Endothelial cell (in vitro differentiated cells): ENCODE data around the gene KCNIP3. TPM values are rescaled to one million over a fixed set of nuclear protein-coding genes. Genes with fewer than 3 reads are reported as not detected.

Experiments used
- DNase-seq: peaks from one replicate; pipeline ENCODE4 v3.0.0; 2021; ENCODE audit warnings: low spot score
- H3K27ac Mint-ChIP-seq: one replicate; pipeline ENCODE4 v1.8.0; 2021; ENCODE audit warnings: mixed read lengths, inconsistent platforms; ENCODE audit not compliant: unreplicated experiment
- H3K27me3 Mint-ChIP-seq: one replicate; pipeline ENCODE4 v1.8.0; 2021; ENCODE audit warnings: mild to moderate bottlenecking, moderate library complexity, mixed read lengths, inconsistent platforms; ENCODE audit not compliant: unreplicated experiment
- H3K36me3 Mint-ChIP-seq: one replicate; pipeline ENCODE4 v1.8.0; 2021; ENCODE audit warnings: mild to moderate bottlenecking, low read depth, mixed read lengths, inconsistent platforms; ENCODE audit not compliant: unreplicated experiment
- H3K4me1 Mint-ChIP-seq: one replicate; pipeline ENCODE4 v1.8.0; 2021; ENCODE audit warnings: mild to moderate bottlenecking, mixed read lengths, inconsistent platforms; ENCODE audit not compliant: unreplicated experiment
- H3K4me3 Mint-ChIP-seq: one replicate; pipeline ENCODE4 v1.8.0; 2021; ENCODE audit warnings: mild to moderate bottlenecking, mixed read lengths, inconsistent platforms; ENCODE audit not compliant: unreplicated experiment
- H3K9me3 Mint-ChIP-seq: one replicate; pipeline ENCODE4 v1.8.0; 2021; ENCODE audit warnings: mixed read lengths, inconsistent platforms; ENCODE audit not compliant: unreplicated experiment
- total RNA-seq: library from RNA; stranded (reverse); fragmentation: NEBNext Ultra II Directional; extraction: Animal tissue kit (Norgen Biotek cat#: 25700); gene quantifications from one replicate; pipeline ENCODE4 v1.2.1, GENCODE V29; 2021; ENCODE audit not compliant: unreplicated experiment
- TF ChIP-seq, protein P1 (sequence below): fragments of 200-600 bp; sonication (generic); IDR thresholded peaks from one replicate; pipeline ENCODE4 v1.5.0; 2021; ENCODE audit warnings: antibody characterized with exemption; ENCODE audit not compliant: unreplicated experiment

KCNIP3 gene
- total RNA-seq, 1 donor from 2014 or later: 0.26 TPM

DNA sequence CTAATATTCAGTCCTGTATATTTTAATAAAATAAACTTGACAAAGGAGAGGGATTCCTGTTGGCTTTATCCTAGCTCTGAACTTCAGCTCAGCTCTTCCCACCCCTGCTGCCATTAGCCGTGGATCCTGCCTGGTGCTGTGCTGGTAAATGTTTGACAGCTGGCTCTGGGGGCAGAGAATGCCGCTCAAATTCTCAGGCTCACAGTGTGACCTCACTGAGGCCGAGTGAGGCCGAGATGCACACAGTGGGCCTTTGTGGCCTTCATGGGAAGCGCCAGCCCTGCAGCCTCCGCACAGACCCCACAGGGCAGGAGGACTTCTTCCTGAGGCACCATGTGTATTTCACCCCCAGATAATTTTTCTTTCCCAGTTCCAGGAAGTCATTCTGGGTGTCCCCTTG, 88.9 kb downstream of the KCNIP3 start:
- no peak overlapping the region for H3K27ac Mint-ChIP-seq
- H3K9me3 Mint-ChIP-seq: no peaks in the 10 kb centered on the region
- TF ChIP-seq, protein P1, sequence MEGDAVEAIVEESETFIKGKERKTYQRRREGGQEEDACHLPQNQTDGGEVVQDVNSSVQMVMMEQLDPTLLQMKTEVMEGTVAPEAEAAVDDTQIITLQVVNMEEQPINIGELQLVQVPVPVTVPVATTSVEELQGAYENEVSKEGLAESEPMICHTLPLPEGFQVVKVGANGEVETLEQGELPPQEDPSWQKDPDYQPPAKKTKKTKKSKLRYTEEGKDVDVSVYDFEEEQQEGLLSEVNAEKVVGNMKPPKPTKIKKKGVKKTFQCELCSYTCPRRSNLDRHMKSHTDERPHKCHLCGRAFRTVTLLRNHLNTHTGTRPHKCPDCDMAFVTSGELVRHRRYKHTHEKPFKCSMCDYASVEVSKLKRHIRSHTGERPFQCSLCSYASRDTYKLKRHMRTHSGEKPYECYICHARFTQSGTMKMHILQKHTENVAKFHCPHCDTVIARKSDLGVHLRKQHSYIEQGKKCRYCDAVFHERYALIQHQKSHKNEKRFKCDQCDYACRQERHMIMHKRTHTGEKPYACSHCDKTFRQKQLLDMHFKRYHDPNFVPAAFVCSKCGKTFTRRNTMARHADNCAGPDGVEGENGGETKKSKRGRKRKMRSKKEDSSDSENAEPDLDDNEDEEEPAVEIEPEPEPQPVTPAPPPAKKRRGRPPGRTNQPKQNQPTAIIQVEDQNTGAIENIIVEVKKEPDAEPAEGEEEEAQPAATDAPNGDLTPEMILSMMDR: no peak

DNA sequence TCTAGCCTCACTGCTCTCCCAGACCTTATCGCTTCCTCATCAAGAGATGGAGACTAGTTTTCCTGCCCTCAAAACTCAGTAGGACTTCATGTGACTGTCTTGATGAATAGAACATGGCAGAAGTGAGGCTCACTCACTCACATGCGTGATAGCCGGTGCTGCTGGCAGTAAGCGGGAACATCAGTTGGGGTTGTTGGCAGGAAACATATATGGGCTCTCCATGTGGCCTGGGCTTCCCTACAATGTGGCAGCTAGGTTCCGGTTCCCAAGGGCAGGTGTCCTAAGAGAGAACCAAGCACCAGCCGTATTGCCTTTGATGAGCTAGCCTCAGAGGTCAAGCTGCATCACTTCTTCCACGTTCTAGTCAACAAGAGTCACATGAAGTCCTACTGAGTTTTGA, 90.2 kb downstream of the KCNIP3 start:
- H3K36me3 Mint-ChIP-seq: no peaks in the 10 kb centered on the region
- peaks cover 12% of the 10 kb centered on the region for H3K27me3 Mint-ChIP-seq
- TF ChIP-seq, protein P1: no peak

More for the DNA sequence above, 88.9 kb downstream of the KCNIP3 start:
- Mint-ChIP-seq H3K4me1 (no peaks in the 10 kb centered on the region), H3K4me3 (no peak overlapping the region), H3K27me3 (peaks cover 16% of the 10 kb centered on the region), H3K36me3 (no peaks in the 10 kb centered on the region)
- no peak for DNase-seq

DNA sequence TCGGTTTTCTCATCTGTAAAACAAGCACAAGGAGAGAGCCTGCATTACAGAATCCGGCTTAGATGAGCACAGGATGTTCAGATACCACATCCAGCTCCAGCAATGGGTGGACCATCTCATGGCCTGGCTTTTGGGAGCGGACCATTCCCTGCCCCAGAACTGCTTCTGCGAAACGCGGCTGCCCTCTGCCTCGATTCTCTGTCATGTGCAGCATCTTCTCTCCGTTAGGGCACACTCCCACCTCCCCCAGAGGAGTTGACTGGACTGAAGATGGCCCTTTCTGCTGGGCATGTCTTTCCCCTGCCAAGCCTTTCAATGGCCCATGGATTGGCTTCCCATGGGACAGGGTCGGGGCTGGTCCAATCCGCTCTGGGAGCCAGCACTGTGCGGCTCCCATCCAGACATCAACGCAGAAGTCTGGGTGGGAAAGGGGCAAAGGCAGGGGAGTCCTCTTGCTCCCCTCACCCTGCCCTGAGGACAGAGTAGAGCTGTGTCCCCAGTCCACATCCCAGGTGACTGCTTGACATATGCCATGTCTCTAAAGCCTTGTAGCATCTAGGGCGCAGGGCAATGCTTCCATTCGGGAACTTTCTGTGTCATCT, 91.0 kb downstream of the KCNIP3 start:
- Mint-ChIP-seq H3K27me3 (peaks cover 10% of the 10 kb centered on the region), H3K4me3 (no peak overlapping the region), H3K27ac (no peak overlapping the region), H3K36me3 (no peaks in the 10 kb centered on the region), H3K4me1 (no peaks in the 10 kb centered on the region), H3K9me3 (no peaks in the 10 kb centered on the region)
- no peak for DNase-seq
- TF ChIP-seq, protein P1: no peak

More for the DNA sequence above, 90.2 kb downstream of the KCNIP3 start:
- Mint-ChIP-seq H3K4me1 (no peaks in the 10 kb centered on the region), H3K27ac (no peak overlapping the region), H3K4me3 (no peak overlapping the region), H3K9me3 (no peaks in the 10 kb centered on the region)
- DNase-seq: no peak

DNA sequence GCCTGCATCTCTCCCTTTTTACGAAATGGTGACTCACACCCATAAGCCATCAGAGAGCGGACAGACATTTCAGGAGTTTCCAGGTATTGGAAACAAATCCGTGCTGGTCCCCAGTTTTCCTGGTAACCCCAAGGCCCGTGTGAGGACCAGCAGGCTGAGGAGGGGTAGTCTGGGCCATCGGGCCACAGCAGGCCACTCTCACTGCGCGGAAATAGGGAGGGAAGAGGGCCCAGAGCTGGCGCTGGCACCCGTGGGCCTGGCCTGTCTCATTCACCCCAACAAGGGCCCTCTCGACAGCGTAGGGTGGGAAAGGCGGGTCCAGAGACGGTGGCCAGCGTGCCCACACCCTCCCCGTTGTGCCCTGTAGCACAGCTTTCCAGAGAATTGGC, 91.7 kb downstream of the KCNIP3 start:
- TF ChIP-seq, protein P1: no peak
- Mint-ChIP-seq H3K36me3 (no peaks in the 10 kb centered on the region), H3K4me1 (no peaks in the 10 kb centered on the region), H3K27me3 (peaks cover 9% of the 10 kb centered on the region), H3K27ac (no peak overlapping the region), H3K4me3 (no peak overlapping the region), H3K9me3 (no peaks in the 10 kb centered on the region)
- no peak for DNase-seq

DNA sequence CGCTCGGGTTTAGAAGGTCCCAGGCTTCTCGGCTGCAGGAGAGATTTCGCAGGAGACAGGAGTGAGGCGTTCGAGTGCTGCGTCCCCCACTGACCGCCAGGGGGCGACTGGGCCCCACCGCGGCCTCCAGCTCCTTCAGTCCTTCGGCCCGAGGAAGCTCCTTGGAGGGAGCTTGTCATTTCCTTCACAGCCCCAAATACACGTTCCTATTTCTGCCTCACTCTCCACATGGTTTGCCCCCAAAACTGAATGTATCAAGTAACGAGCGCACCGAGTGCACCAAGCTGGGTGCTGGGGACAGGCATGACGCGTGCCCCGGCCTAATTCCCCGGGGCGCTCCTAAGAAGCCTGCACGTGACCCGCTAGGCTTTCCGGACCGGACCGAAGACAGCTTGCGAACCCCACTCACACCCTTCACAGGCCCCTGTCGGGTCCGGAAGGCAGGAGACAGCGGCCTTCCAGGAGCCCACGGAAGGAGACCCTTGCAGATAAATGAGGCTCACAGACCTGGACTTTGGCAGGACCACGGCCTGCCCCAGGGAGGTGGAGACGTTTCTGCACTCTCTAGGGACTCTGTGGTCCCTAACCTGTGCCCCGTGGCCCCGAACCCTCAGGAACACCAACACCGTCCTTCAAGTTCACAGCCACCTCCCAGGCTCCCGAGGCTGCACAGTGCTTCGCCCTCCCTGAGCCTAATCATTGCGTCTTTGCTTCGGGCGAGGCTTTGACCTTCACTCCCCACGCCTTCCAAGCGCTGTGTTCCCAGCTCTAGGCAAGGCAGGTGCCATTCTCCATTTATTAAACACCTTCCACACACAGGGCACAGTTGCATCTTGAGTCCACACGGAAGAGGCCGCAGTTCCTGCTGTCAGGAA, 92.3 kb downstream of the KCNIP3 start:
- Mint-ChIP-seq H3K27me3 (peaks cover 8% of the 10 kb centered on the region), H3K4me3 (no peak overlapping the region), H3K27ac (no peak overlapping the region), H3K9me3 (no peaks in the 10 kb centered on the region), H3K4me1 (no peaks in the 10 kb centered on the region), H3K36me3 (no peaks in the 10 kb centered on the region)
- TF ChIP-seq, protein P1: peak; percentile 91
- peak; percentile 82 for DNase-seq
